ENCODE results near the gene SLC12A4.
"Not testable (repeated sequence)": the region's sequence is repeated elsewhere in the genome, so short reads cannot be mapped to it uniquely, and the experiment has no call there.

SLC12A4 gene

DNA sequence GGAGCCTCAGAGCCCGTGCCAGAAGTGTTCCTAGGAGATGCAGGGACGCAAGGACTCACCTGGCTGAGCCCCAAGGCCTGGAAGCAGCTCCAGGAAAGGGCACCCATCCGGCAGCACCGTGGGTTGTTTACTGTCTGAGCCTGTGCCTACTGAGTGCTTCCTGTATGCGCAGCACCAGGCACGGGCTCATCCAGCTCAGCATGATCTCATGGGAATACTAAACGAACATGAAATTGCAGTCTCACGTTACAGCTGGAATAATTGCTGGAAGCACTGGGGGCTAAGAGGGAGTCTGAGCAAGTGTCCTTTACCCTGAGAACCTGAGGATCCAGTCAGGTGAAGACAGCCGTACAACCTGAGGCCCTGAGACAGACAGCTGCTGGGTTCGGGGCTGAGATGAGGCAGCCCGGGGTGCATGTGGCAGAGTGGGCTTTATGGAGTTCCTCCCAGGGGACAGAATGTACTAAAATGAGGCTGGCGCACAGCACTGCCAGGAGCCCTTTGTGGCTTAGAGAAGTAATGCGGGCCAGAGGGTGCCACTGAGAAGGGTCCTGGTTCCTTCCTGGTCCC, 42.2 kb downstream of the SLC12A4 start:
- no peak for DNase-seq (ENCODE audit: low read depth)

DNA sequence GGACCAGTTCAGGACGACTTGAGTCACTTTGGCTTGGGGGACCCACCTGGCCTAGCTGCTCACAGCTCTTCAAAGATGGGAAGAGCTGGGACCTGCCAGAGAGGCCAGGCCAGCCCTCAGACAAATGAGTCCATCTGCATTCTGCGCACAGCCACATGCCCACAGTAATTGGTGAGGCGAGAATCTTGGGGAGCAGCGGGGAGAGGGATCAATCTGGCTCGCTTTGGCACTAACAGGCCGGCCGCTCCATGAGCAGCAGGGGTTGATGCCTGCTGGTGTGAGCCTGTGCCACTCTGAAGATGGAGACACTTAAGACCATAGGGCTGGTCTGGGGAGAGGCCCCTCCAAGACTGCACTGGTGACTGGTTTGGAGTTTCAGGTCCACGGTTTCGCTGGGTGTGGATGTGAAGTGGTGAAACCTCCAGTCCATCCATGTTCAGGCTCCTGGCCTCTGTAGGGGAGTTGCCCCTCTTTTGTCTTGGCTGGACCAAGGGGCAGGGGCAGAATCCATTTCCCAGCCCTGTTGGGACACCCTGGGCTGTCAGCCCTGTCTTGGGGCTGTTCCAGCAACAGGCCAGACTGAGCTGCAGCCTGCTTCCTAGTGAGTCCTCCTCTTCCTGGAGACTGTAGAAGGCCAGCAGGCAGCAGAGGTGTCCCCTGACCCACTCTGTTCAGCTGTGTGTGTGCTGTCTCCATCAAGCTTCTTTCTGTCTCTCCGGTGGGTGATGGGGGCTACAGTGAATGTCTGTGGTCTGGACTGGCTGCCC, 44.1 kb downstream of the SLC12A4 start:
- no peak for DNase-seq (ENCODE audit: low read depth)

DNA sequence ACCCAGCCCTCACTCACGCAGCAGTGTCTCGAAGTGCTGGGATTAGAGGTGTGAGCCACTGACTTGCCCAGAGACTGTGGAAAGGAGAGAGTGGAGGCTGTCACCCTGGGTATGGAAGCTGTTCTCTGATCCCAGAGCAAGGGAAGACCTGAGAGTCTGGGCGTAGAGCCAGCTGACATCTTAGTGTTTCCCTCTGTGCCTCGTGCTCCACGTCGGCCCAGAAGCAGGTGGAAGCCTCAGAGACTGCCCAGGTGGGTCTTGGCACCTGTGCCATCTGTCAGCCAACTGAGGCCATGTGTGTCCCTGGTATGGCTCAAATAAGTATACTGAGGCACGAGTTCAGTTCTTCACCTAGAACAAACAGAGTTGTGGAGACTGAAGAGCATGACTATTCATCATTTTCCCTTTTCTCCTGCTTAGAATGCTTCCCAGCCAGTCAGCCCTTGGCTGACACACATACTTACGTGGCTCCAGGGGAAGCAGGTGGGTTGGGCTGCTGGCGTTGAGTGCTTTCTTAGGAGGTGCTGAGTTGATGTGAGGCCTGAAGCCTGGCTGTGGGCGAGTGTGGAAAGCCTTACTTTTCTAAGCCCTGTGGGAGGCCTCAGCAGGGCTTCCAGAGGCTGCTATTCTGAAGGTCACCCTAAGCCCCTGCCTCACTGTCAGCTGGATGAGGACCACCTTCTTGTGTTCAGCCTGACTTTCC, 44.9 kb downstream of the SLC12A4 start:
- DNase-seq (ENCODE audit: low read depth): no peak

DNA sequence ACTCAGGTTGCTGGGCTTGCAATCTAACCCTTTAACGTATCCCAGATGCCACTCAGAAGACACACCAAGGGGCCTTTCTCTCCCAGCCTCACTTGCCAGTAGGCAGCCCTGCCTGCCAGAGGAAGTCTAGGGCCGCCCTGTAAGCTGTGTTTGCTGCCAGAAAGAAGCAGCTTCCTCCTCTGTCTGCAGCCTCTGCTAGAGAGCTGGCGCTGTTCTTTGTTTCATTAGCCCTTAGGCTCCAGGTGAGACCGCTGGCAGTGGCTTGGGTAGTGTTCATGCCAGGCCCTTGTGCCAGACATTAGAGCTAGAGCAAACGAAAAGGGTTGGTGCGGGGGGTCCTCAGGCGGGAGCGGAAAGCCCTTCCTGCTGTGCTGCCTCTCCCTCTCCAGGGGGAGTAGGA, 45.7 kb downstream of the SLC12A4 start:
- DNase-seq (ENCODE audit: low read depth): no peak

DNA sequence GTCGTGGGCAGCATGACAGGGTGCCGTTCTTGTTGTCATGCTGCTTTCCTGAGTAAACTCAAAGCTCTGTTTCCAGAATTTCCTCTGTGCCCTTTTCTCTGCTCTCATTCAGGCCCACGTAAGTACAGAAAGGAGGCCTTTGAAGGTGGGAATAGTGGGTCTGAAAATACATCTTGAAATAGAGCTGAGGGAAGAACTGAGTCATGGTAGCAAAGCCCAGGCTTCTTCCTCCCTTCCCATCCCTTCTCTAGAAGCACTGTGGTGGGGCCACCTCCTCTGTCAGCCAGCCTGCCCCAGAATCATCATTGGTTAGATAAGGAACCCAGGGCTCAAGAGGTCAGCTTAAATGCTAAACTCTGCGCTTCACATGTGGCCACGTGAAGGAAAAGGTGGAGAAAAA, 46.2 kb downstream of the SLC12A4 start:
- DNase-seq (ENCODE audit: low read depth): no peak

DNA sequence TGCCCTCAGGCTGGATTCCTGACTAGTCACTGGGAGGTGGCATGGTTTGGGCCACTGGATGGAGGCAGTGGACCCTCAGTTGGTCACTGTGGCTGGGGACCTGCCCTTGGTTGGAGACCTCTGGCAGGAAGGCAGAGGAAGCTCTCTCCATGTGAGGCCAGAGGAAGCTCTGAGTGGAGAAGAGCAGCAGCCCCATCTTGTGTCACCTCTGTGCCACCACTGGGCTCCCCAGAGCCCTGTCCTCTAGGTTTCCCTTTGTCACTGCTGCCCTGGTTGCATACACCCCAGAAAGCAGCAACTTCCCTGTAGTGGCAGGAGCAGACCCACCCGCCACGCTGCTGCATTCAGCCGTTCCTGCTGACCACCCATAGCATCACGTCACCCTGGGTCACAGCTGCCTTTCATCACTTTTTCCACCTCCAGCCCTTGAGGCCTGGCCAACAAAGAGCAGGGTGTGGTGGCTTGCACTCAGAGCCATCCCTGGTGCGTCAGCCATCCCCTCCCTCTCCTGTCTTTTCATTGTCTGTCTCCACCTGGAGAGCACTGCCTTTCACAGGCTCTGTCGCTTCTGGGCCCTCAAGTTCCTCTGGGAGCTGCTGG, 48.7 kb downstream of the SLC12A4 start:
- no peak for DNase-seq (ENCODE audit: low read depth)

DNA sequence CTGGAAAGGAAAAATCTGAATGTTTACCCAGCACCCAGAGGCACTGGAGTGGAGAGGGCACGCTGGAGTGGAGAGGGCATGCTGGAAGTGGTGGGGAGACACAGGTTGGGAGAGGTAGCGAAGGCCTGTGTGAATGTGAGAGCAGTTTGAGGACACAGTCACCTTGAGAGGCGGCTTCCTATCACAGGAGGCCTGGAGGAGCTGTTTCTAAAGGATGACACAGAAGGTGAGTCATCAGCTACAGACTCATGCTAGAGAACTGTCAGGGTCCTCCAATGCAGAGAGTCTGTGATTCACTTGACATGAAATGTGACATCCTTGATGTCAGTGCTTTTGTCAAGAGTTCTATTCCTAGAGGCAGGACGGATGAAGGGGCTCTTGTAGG, 50.6 kb downstream of the SLC12A4 start:
- DNase-seq (ENCODE audit: low read depth): peak; percentile 53

DNA sequence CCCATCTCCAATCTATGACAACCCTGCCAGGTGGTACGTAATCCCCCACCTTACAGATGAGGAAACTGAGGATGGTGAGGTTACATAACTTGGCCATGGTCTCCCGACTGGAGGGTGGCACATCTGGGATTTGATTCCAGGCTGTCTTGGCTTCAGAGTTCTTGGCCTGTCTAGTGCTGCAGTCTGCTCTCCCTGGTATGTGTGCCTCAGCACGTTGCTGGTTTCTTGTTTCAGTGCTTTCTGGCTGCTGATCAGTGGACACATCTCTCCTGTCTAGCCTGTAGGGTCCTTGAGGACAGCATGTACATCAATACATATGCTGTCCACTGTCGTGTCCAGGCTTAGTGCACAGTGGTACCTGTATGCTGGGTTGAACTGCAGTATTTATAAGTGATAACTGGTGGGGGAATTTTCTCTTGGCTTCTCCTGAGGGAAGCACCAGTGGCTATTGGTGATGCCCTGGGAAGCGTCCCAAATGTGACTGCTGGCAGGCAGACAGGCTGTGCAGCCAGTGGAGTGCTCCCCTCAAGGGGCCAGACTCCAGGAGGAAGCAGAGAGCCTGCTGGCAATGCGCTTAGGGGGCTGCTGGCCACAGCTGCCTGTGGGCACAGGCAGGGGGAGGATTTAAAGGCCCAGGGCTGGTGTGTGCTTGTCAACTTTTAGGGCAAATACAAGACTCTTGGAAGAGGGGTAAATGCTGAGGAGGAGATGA, 51.1 kb downstream of the SLC12A4 start:
- no peak for DNase-seq (ENCODE audit: low read depth)

DNA sequence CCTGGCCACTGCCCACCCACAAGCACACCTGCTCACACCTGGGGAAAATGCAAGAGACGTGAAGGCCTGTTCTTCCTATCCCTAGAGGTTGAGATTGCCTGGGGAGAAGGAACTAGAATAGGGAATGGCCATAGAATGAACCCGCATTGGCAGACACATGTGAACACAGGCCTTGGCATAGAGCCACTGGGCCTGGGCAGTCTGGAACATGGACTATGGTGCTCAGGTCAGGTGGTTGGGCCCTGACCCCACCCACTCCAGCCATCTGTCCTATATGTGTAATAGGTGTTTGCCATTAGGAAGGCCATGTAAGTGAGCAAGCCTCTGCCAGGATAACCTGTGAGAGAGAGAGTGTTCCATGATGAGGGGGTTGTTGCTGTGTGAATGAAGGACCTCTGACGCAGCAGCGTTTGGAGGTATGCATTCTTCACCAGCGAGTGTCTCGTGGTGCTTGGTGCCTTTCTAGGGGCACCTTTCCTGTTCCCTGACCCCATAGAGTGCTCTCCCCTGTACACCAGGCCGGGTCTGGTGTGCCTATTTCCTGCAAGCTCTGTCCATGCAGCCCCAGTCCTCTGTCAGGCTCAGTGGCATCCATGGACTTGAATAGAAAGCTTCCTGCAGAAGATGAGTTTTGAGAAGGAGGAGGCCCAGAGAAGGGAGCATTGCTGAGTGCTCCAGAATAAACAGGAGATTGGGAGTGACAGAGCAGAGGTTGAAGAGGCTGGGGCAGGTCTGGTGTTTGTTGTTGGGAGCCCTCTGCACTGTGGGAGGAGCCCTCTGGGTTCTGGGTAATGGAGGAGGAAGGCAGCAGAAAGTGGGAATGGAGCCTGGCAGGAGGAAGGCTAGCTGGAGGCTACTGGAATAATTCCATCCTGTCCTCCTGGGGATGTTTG, 52.4 kb downstream of the SLC12A4 start:
- DNase-seq (ENCODE audit: low read depth): no peak

DNA sequence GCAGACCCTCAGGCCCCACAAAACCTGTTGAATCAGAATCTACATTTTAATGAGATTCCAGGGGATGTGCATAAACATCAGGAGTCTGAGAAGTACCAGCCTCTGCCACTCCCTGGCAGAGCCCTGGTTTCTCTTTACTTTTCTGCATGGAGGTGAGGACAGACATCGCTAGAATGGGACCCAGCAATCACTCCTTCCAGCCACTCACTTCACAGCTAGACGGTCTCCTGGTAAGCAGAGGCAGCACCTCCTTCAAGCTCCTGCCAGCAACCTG, 53.0 kb downstream of the SLC12A4 start:
- not testable (repeated sequence) for DNase-seq (ENCODE audit: low read depth)

DNA sequence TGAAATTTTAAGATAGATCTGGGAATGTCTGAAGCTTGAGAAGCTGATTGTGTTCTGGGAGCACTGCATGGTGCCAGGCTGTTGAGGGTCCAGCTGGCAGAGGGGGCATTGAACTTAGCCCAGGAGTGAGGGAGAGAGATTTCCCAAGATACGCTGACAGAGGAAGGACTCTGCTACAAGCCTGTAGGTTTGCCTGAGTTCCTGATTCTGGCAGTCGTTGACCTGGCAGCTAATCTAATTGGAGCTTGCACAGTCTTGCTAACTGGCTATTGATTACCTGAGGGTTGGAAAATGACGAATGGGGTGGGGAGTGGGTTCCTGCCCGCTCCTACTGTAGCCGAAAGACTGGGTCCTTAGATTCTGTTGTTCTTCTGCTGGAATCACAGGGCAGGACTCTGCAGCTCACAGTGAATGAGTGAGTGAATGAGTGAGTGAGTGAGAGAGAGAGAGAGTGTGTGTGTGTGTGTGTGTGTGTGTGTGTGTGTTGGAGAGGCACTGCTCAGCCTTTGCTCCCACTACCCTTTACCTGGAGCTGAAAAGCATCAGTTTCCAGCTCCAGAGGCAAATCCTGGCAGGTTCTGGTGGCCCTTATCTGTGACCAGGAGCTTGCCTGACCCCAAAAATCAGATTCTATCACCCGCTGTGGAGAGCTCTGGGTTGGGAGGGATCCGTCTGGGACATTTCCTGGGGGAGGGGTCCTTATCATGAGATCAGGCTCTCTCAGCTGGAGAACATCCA, 53.5 kb downstream of the SLC12A4 start:
- no peak for DNase-seq (ENCODE audit: low read depth)

DNA sequence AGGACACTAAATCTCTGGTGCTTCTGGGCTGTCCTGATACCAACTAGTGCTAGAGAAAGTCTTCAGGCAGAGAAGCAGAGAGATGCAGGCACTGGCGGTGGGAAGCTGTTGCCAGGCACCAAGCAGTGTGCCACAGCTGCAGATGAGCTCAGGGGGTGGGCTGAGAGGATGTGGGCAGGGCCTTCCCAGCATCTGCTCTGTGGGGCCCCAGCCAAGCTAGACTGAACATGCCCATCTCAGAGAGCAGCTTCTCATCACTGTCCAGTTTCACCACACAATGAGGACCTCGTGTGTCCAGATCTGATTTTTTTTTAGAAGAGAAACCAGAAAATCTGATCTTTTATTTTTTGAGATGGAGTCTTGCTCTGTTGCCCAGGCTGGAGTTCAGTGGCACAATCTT, 58.3 kb downstream of the SLC12A4 start:
- DNase-seq (ENCODE audit: low read depth): no peak

DNA sequence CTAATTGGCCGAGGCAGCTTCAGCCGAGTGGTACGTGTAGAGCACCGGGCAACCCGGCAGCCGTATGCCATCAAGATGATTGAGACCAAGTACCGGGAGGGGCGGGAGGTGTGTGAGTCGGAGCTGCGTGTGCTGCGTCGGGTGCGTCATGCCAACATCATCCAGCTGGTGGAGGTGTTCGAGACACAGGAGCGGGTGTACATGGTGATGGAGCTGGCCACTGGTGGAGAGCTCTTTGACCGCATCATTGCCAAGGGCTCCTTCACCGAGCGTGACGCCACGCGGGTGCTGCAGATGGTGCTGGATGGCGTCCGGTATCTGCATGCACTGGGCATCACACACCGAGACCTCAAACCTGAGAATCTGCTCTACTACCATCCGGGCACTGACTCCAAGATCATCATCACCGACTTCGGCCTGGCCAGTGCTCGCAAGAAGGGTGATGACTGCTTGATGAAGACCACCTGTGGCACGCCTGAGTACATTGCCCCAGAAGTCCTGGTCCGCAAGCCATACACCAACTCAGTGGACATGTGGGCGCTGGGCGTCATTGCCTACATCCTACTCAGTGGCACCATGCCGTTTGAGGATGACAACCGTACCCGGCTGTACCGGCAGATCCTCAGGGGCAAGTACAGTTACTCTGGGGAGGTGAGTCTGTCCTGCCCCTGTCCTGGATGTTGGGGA, 59.2 kb downstream of the SLC12A4 start:
- DNase-seq (ENCODE audit: low read depth): no peak

DNA sequence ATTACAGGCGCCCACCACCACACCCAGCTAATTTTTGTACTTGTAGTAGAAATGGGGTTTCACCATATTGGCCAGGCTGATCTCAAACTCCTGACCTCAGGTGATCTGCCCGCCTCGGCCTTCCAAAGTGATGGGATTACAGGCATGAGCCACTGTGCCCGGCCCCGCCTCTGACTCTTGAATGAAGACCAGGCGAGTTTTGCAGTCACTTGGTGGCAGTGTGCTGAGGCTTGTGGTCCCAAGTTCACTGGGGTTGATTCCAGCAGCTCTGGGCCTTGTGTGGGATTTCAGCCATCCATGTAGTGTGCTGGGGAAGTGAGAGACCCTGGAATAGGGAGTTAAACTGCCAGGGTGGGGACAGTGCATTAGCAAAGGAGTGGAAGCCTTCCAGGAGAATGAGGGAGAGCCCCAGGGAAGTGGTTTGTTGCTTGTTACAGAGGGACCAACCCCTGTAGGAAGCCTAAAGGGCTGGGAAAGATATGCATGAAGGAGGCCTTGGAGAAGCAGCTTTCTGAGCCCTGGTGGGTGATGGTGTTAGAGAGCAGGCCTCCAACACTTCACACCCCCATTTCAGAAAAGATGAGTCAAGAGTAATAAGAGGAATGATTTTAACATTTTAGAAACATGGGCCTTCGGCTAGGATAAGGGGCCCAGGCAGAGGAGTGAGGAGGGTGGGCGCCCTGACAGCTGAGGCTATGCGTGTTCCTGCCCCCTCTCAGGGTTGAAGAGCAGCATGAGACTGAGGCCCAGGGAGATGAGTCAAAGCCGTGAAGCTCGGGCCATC, 60.8 kb downstream of the SLC12A4 start:
- no peak for DNase-seq (ENCODE audit: low read depth)

DNA sequence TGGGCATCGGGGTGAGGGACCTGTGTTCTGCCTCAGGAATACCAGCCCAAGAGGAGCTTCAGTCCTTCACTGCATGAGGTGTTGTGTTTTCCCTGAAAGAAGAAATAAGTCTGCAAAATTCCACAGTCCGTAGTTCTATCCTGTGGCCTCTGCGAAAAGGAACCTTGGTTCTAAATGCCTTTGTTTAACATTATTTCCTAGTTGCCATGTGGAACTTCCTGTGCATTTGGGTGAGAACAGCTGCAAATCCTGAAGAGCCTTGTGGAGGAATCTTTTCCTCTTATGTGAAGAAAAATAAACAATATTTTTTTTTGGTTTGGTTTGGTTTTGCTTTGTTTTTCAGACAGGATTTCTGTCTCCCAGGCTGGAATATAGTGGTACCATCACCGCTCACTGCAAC, 65.6 kb downstream of the SLC12A4 start:
- no peak for DNase-seq (ENCODE audit: low read depth)

DNA sequence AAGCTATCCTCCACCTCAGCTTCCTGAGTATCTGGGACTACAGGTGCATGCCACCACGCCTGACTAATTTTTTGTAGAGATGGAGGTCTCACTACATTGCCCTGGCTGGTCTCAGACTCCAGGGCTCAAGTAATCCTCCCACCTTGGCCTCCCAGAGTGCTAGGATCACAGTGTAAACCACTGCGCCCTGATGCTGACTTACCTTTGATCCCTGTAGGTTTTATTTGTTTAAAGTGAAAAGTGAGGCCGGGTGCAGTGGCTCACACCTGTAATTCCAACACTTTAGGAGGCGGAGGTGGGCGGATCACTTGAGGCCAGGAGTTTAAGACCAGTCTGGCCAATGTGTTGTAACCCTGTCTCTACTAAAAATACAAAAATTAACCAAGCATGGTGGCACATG, 66.7 kb downstream of the SLC12A4 start:
- DNase-seq (ENCODE audit: low read depth): no peak

DNA sequence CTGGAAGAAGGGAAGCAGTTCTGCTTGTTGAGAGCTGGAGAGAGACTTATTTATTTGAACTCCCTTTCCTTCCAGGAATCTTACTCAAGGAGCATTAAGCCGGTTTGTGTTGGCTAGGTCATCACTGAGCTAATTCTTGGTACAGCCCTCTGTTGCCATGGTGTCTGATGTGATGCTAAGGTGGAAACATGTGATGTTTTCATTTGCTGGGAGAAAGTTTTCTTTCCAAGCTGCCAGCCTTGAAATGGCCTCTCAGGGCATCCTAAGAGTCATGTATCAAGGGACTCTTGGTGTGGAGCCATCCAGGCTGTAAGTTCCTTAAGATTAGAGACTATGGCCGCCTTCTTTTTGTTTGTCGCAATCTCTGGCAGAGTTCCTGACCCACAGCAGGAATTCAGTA, 71.2 kb downstream of the SLC12A4 start:
- no peak for DNase-seq (ENCODE audit: low read depth)

DNA sequence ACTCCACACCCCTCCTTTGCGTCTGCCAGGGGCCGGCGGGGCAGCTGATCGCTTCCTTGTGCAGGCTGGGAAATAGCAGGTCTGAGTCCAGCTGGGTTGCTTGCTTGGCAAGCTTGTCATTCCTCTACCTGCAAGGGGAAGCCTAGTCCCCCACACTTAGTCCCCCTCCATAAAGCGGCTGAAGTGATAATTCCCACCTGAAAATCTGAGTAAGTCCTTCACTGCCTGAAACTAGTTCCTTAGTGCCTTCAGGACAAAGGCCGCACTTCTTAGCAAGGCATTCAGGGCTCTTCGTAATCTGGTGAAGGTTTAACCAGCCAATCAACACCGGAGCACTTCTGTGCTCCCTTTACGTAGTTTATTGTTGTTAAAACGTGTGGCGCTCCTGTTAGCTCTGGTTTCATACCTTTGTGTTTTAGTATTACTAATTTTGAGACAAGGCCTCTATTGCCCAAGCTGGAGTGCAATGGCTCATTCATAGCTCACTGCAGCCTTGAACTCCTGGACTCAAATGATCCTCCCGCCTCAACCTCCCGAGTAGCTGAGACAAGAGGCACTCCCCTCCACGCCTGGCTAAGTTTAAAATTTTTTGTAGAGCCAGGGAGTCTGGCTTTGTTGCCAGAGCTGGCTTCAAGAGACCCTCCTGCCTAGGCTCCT, 74.6 kb downstream of the SLC12A4 start:
- DNase-seq (ENCODE audit: low read depth): no peak

Data from HS-27A (cell line).